CD1c-positive myeloid dendritic cell (primary cell): Measurements from ENCODE around the gene ZNF846.
"Not testable (repeated sequence)": the region's sequence is repeated elsewhere in the genome, so short reads cannot be mapped to it uniquely, and the experiment has no call there.

Experiments
- DNase-seq: peaks from one replicate; pipeline ENCODE4 v3.0.0-alpha.2; 2016; ENCODE audit errors: extremely low spot score

The ZNF846 gene

DNA sequence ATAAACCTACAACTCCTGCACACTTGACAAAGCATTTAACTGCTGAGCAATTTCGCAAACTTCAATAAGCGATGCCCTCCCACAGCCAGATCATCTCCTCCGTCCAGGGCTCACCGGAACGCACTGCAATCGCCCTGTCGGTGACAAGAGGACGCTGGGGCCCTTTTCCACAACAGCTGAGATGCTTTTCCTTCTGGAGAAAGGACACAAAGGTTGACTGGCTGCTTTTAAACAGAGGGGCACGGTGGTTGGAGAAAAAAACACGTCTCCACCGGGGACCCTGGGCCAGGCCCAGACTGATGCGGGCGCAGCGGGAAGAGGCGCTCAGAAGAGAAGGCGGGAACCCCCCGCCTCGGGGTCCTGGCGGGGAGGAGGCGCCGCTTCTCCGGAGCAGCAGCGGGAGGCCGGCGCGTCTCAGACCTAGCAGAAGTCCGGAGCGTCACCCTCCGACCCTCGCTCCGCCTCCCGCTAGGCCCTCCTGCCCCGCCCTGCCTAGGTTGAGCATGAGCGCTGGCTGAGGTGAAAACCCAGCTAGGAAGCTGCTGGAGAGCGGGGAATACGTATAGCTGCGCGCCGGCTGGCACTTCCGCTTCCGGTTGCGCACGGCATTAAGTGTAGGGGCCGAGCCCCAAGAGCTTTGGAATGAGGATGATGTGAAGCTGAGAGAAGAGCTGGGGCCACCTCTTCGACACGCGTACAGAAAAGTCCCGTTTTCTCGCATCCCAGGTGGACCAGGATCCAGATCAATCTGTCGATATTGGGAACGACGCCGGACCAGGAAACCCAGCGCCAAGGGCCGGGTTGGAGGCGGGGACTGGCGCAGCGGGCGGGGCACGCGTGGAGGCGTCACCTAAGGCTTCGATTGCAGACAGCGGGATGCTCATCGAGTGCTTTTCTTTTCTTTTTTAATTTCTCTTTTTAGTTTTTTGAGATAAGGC, at the start of gene ZNF846:
ZNF846 (minus strand) TSS at position 564 of the 938 bp plus-strand sequence. CDS start 3,788 bp downstream, outside the sequence.
- DNase-seq = peak; percentile 97

DNA sequence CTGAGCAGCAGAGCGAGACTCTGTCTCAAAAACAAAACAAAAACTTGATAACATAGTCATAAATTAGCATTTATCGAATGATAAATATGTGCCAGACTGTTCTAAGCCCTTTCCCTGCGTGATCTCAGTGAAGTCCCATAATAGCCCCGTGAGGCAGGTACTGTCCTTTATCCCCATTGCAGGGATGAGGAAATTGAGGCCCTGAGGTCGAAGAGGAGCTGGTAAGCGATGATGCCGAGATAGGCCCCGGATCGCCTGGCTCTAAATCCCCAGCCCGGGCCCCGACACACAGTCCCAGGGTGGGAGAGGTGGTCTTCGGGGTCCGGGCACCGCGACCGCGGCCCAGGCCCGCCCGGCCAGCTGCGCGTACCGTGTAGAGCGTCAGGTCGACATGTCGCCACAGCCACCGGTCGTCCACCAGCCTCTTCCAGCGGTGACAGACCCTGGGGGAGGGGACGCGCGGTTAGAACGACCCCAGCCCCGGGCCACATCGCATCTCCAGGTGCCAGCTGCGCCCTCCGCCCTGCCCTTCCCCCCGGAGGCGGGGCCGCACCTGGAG, 49.7 kb upstream of the ZNF846 start:
- DNase-seq = no peak

DNA sequence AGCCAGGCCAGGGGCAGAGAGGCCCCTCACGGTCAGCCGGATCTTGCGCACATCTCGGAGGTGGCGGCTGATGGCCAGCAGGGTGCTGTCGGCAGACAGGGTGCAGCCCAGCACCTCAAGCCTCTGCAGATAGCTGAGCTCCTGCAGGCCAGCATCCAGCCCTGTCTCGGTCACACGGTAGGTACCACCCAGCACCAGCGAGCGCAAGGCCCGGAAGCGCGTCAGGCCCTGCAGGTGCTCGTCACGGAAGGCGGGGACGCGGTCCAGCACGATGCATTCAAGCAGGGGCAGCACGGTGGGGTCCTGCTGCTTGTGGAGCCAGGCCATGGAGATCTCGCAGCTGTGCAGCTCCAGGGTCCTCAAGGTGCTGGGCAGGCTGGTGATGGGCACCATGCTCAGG, 42.6 kb upstream of the ZNF846 start:
- DNase-seq = no peak

DNA sequence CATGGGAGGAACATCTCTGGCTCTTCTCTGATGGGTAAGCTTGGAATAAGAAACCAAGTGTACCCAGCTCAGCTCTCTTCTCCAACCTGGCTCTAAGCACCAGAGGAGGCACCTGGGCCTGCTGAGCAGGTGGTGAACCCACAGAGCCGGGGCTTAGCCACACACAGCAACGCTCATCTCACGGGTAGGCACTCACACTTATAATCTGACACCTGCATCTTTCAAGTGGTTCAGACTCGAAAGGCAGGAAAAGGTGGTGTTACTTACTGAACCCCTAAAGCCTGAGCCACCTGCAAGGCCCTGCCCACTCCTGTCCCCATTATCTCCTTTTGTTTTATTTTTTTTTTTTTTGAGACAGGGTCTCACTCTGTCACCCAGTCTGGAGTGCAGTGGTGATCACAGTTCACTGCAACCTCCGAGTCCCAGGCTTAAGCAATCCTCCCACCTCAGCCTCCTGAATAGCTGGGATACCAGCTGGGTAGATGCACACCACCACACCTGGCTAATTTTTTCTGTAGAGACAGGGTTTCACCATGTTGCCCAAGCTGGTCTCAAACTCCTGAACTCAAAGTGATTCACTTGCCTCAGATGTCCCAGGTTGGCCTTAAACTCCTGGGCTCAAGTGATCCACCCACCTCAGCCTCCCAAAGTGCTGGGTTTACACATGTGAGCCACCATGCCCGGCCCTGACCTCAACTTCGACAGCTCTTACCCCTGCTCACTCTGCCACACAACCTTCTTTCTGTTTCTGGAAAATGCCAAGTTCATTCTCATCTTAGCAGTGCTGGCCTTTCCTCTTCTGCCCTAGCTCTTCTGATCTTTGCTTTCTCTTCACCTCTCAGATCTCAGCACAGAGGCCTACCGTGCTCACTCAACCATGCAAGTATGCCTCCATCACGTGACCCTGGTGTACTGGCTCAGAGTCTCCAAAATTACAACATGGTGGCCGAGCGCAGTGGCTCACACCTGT, 40.6 kb upstream of the ZNF846 start:
- DNase-seq = no peak

DNA sequence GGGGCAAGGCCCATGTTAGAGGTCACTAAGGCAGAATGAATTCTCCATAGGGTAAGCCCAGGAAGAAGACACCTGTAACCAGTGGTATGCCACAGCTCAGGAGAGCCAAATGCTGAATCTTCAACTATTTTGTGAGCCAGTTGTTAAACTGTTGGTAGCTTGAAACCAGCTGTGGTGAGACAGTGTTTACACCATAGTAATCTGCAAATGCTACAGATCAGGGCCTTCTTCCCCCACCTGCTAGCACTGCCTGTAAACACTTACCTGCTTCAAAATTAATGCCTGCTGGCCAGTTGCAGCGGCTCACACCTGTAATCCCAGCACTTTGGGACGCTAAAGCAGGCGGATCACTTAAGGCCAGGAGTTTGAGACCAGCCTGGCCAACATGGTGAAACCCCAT, 38.3 kb upstream of the ZNF846 start:
- DNase-seq = no peak

DNA sequence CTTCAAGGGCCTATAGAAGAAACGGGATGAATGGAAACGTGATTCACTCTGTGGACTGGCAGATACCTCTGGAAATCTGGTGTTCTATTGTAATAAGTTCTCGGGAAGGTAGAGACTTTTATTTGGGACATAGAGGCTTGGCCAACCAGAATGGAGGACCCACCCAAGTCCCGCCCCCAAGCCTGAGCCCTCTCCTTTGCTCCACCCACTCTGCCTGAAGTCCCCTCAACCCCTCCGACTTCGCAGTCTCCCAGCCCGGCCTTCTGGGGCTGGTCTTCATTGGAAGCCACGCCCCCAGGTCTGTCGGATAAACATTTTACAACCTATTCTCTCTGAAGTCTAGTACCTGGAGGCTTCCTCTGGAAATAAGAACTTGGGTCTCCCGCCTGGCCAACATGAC, 33.4 kb upstream of the ZNF846 start:
- no peak for DNase-seq

DNA sequence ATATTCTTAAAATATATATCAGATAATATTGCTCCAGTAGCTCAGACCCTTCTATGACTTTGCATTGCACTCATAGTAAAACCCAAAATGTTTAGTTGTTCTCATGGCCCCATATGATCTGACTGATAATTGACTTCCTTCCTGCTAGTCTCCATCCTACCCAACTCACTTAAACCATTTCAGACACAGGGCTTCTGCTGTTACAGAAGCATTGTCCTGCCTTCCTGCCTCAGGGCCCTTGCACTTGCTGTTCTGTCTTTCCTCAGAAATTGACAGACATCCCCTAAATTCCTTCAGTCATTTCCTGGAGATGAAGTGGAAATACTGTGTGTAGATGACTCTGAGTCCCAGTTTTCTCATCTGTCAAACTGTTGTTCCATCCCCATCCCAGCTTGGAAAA, 30.6 kb upstream of the ZNF846 start:
- DNase-seq = no peak

DNA sequence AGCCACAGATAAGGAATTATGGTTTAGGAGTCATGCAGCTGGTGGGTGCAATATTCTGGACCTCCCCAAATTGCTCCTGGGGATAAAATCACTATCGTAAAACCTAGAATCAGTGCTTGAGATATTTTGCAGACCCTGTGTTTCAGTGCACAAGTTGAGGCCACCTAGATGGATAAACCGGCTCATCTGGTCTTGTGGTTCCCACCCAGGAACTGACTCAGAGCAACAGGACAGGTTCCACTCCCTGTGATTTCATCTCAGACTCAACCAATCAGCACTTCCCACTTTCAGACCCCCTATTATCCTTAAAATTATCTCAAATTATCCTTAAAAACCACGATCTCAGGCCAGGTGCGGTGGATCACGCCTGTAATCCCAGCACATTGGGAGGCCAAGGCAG, 29.3 kb upstream of the ZNF846 start:
- no peak for DNase-seq

DNA sequence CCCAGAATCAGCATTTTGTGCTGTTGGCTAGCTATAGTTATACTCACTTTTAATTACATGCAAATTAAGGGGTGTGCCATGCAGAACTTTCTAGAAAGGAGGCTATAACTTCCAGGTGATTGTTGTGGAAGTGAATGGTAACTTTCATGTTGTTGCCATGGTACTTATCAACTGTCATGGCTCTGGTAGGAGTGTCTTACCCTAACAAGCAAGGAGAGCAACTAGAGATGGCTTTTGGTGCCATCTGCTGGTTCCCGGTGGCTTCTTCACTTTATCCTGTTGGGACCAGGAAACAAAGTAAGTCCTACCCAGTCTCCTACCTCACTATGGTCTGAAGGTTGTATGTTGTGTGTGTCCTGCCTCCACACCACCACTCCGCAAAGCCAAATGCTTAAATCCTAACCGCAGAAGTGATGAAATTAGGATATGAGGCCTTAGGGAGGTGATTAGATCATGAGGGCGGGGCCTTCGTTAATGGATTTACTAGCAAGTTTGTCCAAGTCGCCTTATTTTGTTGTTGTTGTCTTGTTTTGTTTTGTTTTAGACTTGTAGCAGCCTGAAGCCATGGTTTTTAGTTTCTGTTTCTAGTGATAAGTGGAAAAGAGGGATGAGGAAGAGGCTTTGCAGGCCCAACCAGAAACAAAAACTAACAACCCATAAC, 27.7 kb upstream of the ZNF846 start:
- DNase-seq = peak; percentile 94

DNA sequence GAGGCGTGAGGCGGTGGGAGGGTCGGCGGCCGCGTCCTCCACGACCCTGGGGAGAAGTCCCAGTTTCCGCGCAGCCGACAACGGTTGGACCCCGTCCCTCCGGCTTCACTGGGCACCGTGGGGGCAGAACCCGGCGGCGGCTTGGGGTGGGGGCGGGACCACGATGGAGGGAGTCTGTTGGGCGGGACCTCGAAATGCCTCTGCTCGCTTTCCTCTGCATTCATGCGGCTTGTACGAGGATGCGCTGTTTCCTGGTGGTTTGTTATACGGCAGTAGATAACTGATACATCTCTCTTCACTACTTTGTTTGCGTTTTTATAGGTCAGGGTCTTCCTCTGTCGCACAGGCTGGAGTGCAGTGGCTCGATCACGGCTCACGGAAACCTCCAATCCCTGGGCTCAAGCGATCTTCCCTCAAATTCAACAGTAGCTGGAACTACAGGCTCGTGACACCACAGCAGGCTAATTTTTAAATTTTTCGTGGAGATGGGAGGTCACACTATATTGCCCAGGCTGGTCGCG, 24.6 kb upstream of the ZNF846 start:
- peak; percentile 56 for DNase-seq

DNA sequence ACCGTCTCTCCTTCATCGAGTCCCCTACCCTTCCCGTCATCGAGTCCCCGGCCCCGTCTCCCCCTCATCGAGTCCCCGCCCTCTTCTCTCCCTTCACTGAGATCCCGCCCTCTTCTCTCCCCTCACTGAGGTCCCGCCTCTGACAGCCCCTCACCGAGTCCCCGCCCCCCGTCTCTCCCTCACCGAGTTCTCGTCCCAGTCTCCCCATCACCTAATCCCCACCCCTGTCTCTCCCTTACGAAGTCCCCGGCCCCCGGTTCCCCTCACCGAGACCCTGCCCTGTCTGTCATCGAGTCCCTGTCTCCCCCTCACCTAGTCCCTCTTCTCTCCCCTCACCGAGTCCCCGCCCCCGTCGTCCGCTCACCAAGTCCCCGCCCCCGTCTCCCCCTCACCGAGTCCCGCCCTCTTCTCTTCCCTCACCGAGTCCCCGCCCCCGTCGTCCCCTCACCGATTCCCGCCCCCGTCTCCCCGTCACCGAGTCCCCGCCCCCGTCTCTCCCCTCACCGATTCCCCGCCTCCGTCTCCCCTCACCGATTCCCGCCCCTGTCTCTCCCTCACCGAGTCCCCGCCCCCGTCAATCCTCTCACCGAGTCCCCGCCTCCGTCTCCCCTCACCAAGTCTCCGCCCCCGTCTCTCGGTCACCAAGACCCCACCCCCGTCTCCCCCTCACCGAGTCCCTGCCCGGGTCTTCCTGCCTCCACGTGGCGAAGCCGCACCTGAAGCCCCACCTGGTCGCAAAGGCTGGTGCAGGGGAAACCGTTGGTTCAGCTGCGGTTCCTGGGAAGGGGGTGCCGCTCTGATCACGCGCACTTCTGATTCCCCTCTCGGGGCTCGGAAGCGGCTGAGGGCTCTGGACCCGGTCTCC, 23.9 kb upstream of the ZNF846 start:
- DNase-seq = peak; percentile 92

DNA sequence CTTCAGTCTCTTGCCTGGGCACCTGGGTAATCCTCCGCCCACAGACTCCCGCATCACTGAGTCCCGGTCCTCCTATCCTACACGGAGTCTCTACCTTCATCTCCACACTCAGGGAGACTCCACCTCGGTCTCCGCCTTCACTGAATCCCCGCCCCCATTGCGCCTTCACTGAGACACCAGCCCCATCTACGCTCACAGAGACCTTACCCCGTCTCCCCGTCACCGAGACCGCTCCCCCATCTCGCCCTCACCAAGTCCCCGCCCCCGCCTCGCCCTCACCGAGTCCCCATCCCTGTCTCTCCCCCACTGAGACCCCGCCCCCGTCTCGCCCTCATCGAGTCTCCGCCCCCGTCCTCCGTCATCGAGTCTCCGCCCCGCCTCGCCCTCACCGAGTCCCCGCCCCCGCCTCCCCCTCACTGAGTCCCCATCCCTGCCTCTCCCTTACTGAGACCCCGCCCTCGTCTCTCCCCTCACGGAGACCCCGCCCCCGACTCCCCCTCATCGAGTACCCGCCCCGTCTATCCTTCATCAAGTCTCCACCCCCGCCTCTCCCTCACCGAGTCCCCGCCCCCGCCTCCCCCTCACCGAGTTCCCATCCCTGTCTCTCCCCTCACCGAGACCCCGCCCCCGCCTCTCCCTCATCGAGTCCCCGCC, 23.1 kb upstream of the ZNF846 start:
- DNase-seq = peak; percentile 91

DNA sequence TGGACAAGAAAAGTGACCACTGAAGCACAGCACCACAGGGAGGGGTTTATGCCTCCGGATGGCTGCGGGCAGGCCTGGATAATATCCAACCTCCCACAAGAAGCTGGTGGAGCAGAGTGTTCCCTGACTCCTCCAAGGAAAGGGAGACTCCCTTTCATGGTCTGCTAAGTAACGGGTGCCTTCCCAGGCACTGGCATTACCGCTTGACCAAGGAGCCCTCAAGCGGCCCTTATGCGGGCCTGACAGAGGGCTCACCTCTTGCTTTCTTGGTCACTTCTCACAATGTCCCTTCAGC, 22.5 kb upstream of the ZNF846 start:
- not testable (repeated sequence) for DNase-seq

DNA sequence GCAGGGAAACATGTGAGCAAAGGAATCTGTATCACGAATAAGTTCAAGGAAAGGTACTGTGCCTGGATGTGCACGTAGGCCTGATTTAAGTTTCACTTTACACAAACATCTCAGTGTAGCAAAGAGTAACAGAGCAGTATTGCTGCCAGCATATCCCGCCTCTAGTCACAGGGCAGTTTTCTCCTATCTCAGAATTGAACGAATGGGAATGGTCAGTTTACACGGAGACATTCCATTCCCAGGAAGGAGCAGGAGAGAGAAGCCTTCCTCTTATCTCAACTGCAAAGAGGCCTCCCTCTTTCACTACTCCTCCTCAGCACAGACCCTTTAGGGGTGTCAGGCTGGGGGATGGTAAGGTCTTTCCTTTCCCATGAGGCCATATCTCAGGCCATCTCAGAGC, 21.0 kb upstream of the ZNF846 start:
- DNase-seq = not testable (repeated sequence)

DNA sequence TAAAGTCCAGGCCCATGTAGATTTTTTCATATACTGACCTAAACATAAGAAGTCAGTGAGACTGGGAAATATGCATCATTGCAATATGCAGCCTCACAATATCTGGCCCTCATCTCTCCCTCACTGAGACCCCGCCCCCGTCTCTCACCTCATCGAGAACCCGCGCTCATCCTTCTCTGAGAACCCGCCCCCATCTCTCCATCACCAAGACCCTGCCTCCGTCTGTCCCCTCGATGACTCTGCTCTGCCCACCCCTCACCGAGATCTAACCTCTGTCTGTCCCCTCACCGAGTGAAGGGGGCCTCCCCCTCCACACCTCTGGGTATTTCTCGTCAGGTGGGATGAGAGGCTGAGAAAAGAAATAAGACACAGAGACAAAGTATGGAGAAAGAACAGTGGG, 20.5 kb upstream of the ZNF846 start:
- no peak for DNase-seq

DNA sequence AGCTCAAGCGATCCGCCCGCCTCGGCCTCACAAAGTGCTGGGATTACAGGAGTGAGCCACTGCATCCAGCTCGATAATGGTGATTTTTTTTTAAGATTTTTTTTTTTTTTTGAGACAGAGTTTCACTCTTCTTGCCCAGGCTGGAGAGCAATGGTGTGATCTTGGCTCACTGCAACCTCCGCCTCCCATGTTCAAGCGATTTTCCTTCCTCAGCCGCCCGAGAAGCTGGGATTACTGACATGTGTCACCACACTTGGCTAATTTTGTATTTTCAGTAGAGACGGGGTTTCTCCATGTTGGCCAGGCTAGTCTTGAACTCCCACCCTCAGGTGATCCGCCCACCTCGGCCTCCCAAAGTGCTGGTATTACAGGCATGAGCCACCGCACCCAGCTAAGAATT, 20.1 kb upstream of the ZNF846 start:
- DNase-seq = not testable (repeated sequence)

DNA sequence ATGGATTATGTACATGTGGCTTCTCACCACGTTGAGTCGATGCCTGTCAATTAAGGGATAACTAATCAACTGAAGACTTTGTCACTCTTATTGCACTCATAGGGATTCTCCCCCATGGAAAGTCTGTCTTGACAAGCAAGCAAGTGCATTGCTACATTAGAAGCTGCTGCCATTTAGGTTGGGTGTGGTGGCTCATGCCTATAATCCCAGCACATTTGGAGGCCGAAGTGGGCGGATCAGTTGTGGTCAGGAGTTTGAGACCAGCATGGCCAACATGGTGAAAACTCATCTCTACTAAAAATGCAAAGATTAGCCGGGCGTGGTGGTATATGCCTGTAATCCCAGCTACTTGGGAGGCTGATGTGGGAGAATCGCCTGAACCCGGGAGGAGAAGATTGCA, 18.3 kb upstream of the ZNF846 start:
- no peak for DNase-seq

DNA sequence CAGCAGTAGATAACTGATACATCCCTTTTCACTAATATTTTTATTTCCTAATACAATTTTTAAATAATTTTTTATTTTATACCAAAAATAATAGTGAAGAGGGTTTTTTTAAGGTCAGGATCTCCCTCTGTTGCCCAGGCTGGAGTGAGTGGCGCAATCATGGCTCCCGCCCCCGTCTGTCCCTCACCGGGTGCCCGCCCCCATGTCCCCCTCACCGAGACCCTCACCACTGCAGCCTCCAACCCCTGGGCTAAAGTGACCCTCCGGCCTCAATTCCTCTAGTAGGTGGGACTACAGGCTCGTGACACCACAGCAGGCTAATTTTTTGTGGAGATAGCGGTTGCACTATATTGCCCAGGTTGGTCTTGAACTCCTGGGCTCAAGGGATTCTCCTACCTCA, 17.8 kb upstream of the ZNF846 start:
- no peak for DNase-seq

DNA sequence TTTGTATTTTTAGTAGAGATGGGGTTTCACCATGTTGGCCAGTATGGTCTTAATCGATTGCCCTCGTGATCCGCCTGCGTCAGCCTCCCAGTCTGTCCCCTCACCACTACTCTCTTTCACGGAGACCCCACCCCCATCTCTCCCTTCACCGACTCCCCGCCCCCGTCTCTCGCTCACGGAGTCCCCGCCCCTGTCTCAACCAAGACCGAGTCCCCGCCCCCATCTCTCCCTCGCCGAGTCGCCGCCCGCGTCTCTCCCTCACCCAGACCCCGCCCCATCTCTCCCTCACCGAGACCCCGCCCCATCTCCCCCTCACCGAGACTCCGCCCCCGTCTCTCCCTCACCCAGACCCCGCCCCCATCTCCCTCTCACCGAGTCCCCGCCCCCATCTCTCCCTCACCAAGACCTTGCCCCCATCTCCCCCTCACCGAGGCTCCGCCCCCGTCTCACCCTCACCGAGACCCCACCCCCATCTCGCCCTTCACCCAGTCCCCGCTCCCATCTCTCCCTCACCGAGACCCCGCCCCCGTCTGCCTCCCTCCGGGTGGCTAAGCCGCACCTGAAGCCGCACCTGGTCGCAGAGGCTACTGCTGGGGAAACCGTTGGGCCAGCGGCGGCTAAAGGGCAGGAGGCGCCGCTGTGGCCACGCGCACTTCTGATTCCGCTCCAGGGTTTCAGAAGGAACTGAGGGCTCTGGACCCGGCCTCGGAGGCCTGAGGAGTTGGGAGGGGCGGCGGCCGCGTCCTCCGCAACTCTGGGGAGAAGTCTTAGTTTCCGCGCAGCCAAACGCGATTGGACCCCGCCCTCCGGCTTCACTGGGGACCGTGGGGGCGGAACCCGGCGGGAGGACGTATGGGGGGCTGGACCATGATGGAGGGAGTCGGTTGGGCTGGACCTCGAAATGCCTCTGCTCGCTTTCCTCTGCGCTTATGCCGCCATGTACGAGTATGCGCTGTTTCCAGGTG, 17.1 kb upstream of the ZNF846 start:
- DNase-seq = peak; percentile 95
